Adipocyte (in vitro differentiated cells): ENCODE results near the gene MACC1.
"Not testable (repeated sequence)": the region's sequence is repeated elsewhere in the genome, so short reads cannot be mapped to it uniquely, and the experiment has no call there.

Source experiments
- DNase-seq: peaks from one replicate; pipeline ENCODE4 v3.0.0-alpha.2; 2015; ENCODE audit warnings: low read depth
- H3K27me3 ChIP-seq: replicated peaks from 2 replicates; pipeline ENCODE4 v1.7.0; 2013; ENCODE audit warnings: mild to moderate bottlenecking, low read length, moderate library complexity; ENCODE audit not compliant: control insufficient read depth, insufficient read depth
- H3K36me3 ChIP-seq: 2 replicates; pipeline ENCODE4 v1.7.0; 2013; ENCODE audit warnings: low read length, mild to moderate bottlenecking, moderate library complexity; ENCODE audit not compliant: control insufficient read depth, insufficient read depth, severe bottlenecking
- H3K4me1 ChIP-seq: 2 replicates; pipeline ENCODE4 v1.7.0; 2013; ENCODE audit warnings: mild to moderate bottlenecking, low read length, moderate library complexity; ENCODE audit not compliant: control insufficient read depth, insufficient read depth
- H3K4me3 ChIP-seq: 2 replicates; pipeline ENCODE4 v1.7.0; 2013; ENCODE audit warnings: mild to moderate bottlenecking, low read length, moderate library complexity
- H3K9ac ChIP-seq: 2 replicates; pipeline ENCODE4 v1.7.0; 2013; ENCODE audit warnings: mild to moderate bottlenecking, low read length, moderate library complexity
- H3K9me3 ChIP-seq: 2 replicates; pipeline ENCODE4 v1.7.0; 2013; ENCODE audit warnings: mild to moderate bottlenecking, low read length, moderate library complexity; ENCODE audit not compliant: control insufficient read depth

MACC1 gene

DNA sequence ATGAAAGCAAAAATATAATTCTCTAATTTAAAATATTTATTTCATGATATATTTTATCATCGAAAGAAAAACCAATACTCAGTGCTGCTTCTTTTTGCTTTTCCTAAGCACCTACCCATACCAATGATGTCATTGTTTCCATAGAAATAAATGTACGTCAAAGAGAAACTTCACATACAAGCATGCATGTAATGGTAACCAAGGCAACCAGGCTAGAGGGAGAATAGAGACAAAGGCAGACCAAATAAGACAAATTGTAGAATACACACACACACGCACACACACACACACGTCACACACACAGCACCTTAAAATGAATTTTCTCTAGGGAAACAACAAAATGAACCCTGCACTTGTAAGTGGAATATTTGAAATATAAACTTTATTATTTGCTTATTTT is 75.5 kb downstream of the MACC1 start:
- H3K9me3 ChIP-seq: no peaks in the 10 kb centered on the region
- DNase-seq: peak; percentile 18
- no peaks in the 10 kb centered on the region for H3K36me3 ChIP-seq
- no peak overlapping the region for H3K4me3 ChIP-seq
- no peaks in the 10 kb centered on the region for H3K27me3 ChIP-seq
- peaks cover 20% of the 10 kb centered on the region for H3K4me1 ChIP-seq
- H3K9ac ChIP-seq: no peak overlapping the region

- H3K36me3 ChIP-seq: no peaks in the 10 kb centered on the region
- H3K9ac ChIP-seq: no peak overlapping the region
- no peaks in the 10 kb centered on the region for H3K9me3 ChIP-seq
- no peaks in the 10 kb centered on the region for H3K27me3 ChIP-seq
- DNase-seq: no peak
- H3K4me3 ChIP-seq: no peak overlapping the region
- H3K4me1 ChIP-seq: peaks cover 17% of the 10 kb centered on the region
These were observed 76.2 kb downstream of the MACC1 start for GRCh38 chr7:20141002-20141345.

GRCh38 chr7:20140291-20141001 is 76.7 kb downstream of the MACC1 start:
- Histone ChIP-seq H3K4me3 (no peak overlapping the region), H3K9ac (no peak overlapping the region), H3K9me3 (no peaks in the 10 kb centered on the region), H3K36me3 (no peaks in the 10 kb centered on the region), H3K4me1 (peaks cover 11% of the 10 kb centered on the region), H3K27me3 (no peaks in the 10 kb centered on the region)
- no peak for DNase-seq

DNA sequence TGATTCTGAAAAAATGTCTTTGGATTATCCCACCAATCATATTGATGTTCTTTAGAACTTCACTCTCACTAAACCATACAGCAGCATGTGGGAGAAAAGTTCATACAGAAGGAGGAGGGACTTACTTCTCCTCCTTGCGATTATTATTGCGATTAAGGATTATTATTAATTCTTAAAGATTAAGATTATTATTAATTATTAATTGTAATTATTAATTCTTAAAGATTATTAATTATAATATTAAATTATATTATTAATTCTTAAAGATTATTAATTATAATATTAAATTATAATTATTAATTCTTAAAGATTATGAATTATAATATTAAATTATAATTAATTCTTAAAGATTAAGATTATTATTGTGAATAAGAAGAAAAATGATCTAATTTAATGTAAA is 80.5 kb downstream of the MACC1 start:
- Histone ChIP-seq H3K27me3 (no peaks in the 10 kb centered on the region), H3K9me3 (no peaks in the 10 kb centered on the region), H3K9ac (no peak overlapping the region), H3K4me1 (peaks cover 5% of the 10 kb centered on the region), H3K36me3 (no peaks in the 10 kb centered on the region), H3K4me3 (no peak overlapping the region)
- no peak for DNase-seq

- Histone ChIP-seq H3K36me3 (no peaks in the 10 kb centered on the region), H3K9ac (no peak overlapping the region), H3K4me1 (no peaks in the 10 kb centered on the region), H3K27me3 (no peaks in the 10 kb centered on the region), H3K4me3 (no peak overlapping the region), H3K9me3 (no peaks in the 10 kb centered on the region)
- no peak for DNase-seq
These were observed 83.4 kb downstream of the MACC1 start for GRCh38 chr7:20133803-20134202.

DNA sequence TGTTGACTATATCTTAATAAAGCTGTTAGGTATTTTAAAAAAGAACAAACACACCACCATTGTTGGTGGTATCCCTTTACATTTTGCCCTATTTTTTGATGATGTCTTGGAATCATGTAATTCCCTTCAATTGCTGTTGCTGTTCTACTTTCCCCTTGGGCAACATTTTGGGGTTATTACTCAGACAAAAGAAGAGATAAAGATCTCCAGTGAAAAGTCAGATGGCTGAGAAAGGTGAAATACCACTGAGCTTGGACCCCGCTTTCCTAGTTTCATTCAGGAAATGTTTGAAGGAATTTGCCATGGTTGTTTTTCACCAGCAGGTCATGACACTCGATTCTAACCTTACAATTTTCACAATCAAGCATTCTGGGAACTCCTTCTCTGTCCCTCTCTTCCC is 84.6 kb downstream of the MACC1 start:
- H3K9ac ChIP-seq: no peak overlapping the region
- no peaks in the 10 kb centered on the region for H3K9me3 ChIP-seq
- H3K36me3 ChIP-seq: no peaks in the 10 kb centered on the region
- H3K4me1 ChIP-seq: no peaks in the 10 kb centered on the region
- no peaks in the 10 kb centered on the region for H3K27me3 ChIP-seq
- no peak overlapping the region for H3K4me3 ChIP-seq
- DNase-seq: peak; percentile 29

DNA sequence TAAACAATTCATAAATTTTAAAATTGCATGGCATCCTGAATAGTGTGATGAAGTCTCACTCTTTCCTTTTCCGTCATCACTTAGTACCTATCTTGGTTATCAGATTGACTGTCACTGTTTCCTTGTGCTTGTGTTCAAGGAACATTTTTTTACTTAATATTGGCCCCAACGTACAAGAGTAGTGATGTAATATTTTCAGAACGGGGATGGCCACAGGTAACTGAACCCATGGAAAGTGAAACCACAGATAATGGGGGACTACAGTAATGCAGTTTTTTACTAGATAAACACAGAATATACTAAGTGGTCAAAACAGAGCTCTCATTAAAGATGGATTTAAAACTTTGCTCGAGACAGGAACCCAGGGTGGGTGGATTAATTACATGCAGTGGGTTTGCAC is 85.4 kb downstream of the MACC1 start:
- Histone ChIP-seq H3K4me1 (no peaks in the 10 kb centered on the region), H3K9me3 (no peaks in the 10 kb centered on the region), H3K27me3 (no peaks in the 10 kb centered on the region), H3K9ac (no peak overlapping the region), H3K36me3 (no peaks in the 10 kb centered on the region), H3K4me3 (no peak overlapping the region)
- DNase-seq: no peak

DNA sequence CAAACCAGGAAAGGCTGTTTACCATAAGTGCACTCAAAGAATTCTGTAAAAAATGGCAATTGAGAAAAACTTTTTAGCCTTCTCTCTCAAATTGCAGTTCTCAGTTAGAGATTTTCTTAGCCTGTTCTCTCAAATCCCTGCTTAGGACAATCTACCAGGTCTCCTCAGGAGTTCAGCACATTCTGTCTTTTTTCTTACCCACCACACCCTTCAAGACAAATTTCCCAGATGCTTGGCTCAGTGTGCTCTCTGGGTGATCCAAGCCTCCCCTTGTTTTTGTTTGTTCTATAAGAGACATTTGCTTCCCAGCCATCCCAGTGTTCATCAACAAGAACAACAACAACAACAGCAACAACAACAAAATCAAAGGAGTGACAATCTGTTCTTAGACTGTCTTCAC is 87.3 kb downstream of the MACC1 start:
- Histone ChIP-seq H3K9me3 (no peaks in the 10 kb centered on the region), H3K36me3 (no peaks in the 10 kb centered on the region), H3K9ac (no peak overlapping the region), H3K27me3 (no peaks in the 10 kb centered on the region), H3K4me3 (no peak overlapping the region), H3K4me1 (no peaks in the 10 kb centered on the region)
- no peak for DNase-seq

DNA sequence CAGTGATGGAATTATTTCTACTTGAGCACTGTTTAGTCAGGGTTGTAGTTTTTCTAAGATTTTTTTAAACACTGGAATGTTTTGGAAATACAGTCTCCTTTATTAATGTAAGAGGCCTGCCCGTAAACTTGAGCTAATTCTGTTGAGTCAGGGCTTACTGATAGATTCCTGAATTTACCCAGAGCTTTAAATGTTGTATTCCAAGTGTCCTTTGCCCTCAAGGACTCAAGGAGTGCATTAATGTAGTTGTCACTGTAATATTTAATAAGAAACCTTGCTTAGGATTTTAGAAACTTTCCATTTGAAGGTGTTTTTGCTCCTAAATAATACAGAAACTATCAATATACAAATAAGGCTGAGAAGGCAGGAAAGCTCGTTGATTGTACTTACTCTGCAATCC is 89.2 kb downstream of the MACC1 start:
- no peaks in the 10 kb centered on the region for H3K9me3 ChIP-seq
- no peak for DNase-seq

GRCh38 chr7:20126060-20126459 is 91.1 kb downstream of the MACC1 start:
- H3K9me3 ChIP-seq, H3K36me3 ChIP-seq, DNase-seq, H3K9ac ChIP-seq, H3K27me3 ChIP-seq, H3K4me3 ChIP-seq, H3K4me1 ChIP-seq: not testable (repeated sequence)

More for the DNA sequence above, 89.2 kb downstream of the MACC1 start:
- no peaks in the 10 kb centered on the region for H3K27me3 ChIP-seq
- H3K9ac ChIP-seq: no peak overlapping the region
- no peaks in the 10 kb centered on the region for H3K36me3 ChIP-seq
- H3K4me1 ChIP-seq: no peaks in the 10 kb centered on the region
- H3K4me3 ChIP-seq: no peak overlapping the region

DNA sequence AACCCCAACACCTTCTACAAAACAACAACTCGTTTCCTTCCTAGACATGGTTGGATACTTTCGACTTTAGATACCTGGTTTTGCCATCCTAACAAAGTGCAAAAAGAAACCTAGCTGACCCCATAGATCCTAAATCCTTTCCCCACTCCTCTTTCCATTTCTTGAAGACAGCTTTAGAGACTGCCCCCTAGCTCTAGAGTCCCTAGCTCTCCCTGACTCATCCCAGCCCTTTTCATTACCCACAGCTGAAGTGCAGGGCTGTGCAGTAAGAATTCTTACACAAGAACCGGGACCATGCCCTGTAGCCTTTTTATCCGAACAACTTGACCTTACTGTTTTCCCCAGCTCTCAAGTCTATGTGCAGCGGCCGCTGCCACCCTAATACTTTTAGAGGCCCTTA is 93.1 kb downstream of the MACC1 start:
- not testable (repeated sequence) for DNase-seq

GRCh38 chr7:20122653-20123316 is 94.4 kb downstream of the MACC1 start:
- not testable (repeated sequence) for H3K27me3 ChIP-seq, DNase-seq, H3K9me3 ChIP-seq, H3K4me1 ChIP-seq, H3K4me3 ChIP-seq, H3K36me3 ChIP-seq, H3K9ac ChIP-seq

More for the DNA sequence above, 93.1 kb downstream of the MACC1 start:
- H3K4me3 ChIP-seq, H3K4me1 ChIP-seq, H3K9me3 ChIP-seq, H3K36me3 ChIP-seq, H3K27me3 ChIP-seq, H3K9ac ChIP-seq: not testable (repeated sequence)
